Endothelial cell of umbilical vein (primary cell): ENCODE measurements around the gene ADAT1. TPM values are rescaled to one million over a fixed set of nuclear protein-coding genes. Genes with fewer than 3 reads are reported as not detected.
A peak's percentile ranks its signal among the peaks of the same experiment; 100 is the strongest.

Experiments
- Bru-seq: library from RNA; stranded (reverse); fragments of 400-500 nt; gene quantifications from one replicate; lab custom pipeline; 2021; lab: Mats Ljungman, UMichigan
- BruChase-seq, 2 experiments: library from RNA; stranded (reverse); fragments of 400-500 nt; gene quantifications; one replicate each; lab custom pipeline; 2021; lab: Mats Ljungman, UMichigan
- BruUV-seq: library from RNA; stranded (reverse); fragments of 400-500 nt; replicated peaks from 2 replicates; lab custom pipeline; 2021; lab: Mats Ljungman, UMichigan
- CTCF ChIA-PET: fragments of 300-600, 350-600 bp; sonication (Branson Sonifier 250); formaldehyde crosslinking; loops from one replicate; lab custom pipeline; 2021; ENCODE audit warnings: antibody characterized with exemption, inconsistent platforms; lab: Charles Lee
- POLR2A ChIA-PET: fragments of 300-600, 350-600 bp; sonication (Branson Sonifier 250); formaldehyde crosslinking; loops from one replicate; lab custom pipeline; 2021; ENCODE audit warnings: antibody characterized with exemption, inconsistent platforms; lab: Charles Lee
- DNase-seq: peaks from one replicate; pipeline ENCODE4 v3.0.0-alpha.2; 2011; ENCODE audit warnings: low read depth, low spot score
- FAIRE-seq: peaks from 2 replicates; lab custom pipeline; 2011; peaks lifted over from hg19 to GRCh38; lab: Jason Lieb, UNC
- H2AFZ ChIP-seq: 2 replicates; pipeline ENCODE4 v1.6.0; 2012; ENCODE audit warnings: low read depth, low read length, control low read depth, inconsistent platforms
- H3K27ac ChIP-seq: 2 replicates; pipeline ENCODE4 v1.5.1; 2011; ENCODE audit warnings: low read depth, mild to moderate bottlenecking, control low read depth, low read length, moderate library complexity; ENCODE audit not compliant: insufficient read depth
- H3K27me3 ChIP-seq, 2 experiments: 2 replicates each; pipeline versions ENCODE4 v1.6.0 to v1.6.1; 2011; ENCODE audit warnings: low read length in 2 of 2, mixed read lengths in 1 of 2; ENCODE audit not compliant: control insufficient read depth in 2 of 2, insufficient read depth in 2 of 2
- H3K36me3 ChIP-seq, 2 experiments: 2 replicates in 1 of 2; 3 replicates in 1 of 2; pipeline ENCODE4 v1.5.1; 2011; ENCODE audit warnings: low read length in 2 of 2, mild to moderate bottlenecking in 1 of 2, moderate library complexity in 1 of 2; ENCODE audit not compliant: control insufficient read depth in 2 of 2, insufficient read depth in 2 of 2; ENCODE audit errors: extremely low read depth in 1 of 2
- H3K4me1 ChIP-seq: 3 replicates; pipeline ENCODE4 v1.5.1; 2011; ENCODE audit warnings: mild to moderate bottlenecking, low read length; ENCODE audit not compliant: control insufficient read depth, insufficient read depth; ENCODE audit errors: extremely low read depth
- H3K4me2 ChIP-seq: 2 replicates; pipeline ENCODE4 v1.6.1; 2011; ENCODE audit warnings: low read length, control low read depth, mixed read lengths; ENCODE audit not compliant: insufficient read depth
- H3K4me3 ChIP-seq, 3 experiments: fragments of 200-600 bp in 1 of 3; sonication (generic), shearing (Covaris generic) in 1 of 3; replicated peaks in 1 of 3; 2 replicates each; pipeline ENCODE4 v1.5.1; 2011 to 2016; ENCODE audit warnings: control low read depth in 3 of 3, low read length in 3 of 3, mild to moderate bottlenecking in 2 of 3, inconsistent platforms in 1 of 3, low read depth in 1 of 3, moderate library complexity in 1 of 3; ENCODE audit not compliant: insufficient read depth in 1 of 3
- H3K79me2 ChIP-seq: 2 replicates; pipeline ENCODE4 v1.6.0; 2012; ENCODE audit warnings: low read length, inconsistent platforms; ENCODE audit not compliant: control insufficient read depth, insufficient read depth
- H3K9ac ChIP-seq: replicated peaks from 2 replicates; pipeline ENCODE3; 2011; ENCODE audit warnings: low read length, control low read depth; ENCODE audit not compliant: insufficient read depth; ENCODE audit errors: extremely low read depth
- H3K9me1 ChIP-seq: replicated peaks from 3 replicates; pipeline ENCODE4 v1.6.0; 2011; ENCODE audit warnings: mild to moderate bottlenecking, low read length; ENCODE audit not compliant: control insufficient read depth, insufficient read depth; ENCODE audit errors: extremely low read depth
- H3K9me3 ChIP-seq: replicated peaks from 2 replicates; pipeline ENCODE4 v1.5.1; 2012; ENCODE audit warnings: low read length, inconsistent platforms; ENCODE audit not compliant: control insufficient read depth, insufficient read depth
- H4K20me1 ChIP-seq: replicated peaks from 2 replicates; pipeline ENCODE3; 2011; ENCODE audit warnings: mild to moderate bottlenecking, low read length; ENCODE audit not compliant: control insufficient read depth, insufficient read depth; ENCODE audit errors: extremely low read depth
- MAX ChIP-seq: IDR thresholded peaks from 2 replicates; pipeline ENCODE4 v1.6.1; 2011; ENCODE audit not compliant: insufficient read depth, insufficient read length
- MYC ChIP-seq: IDR thresholded peaks from one replicate; pipeline ENCODE4 v1.6.1; 2011; ENCODE audit warnings: mild to moderate bottlenecking, low read depth, low read length
- POLR2A ChIP-seq: IDR thresholded peaks from 2 replicates; pipeline ENCODE4 v1.6.1; 2012; ENCODE audit warnings: low read depth, mild to moderate bottlenecking, control low read depth, low read length
- POLR2AphosphoS5 ChIP-seq: IDR thresholded peaks from 2 replicates; pipeline ENCODE4 v1.6.1; 2012; ENCODE audit warnings: low read depth, mild to moderate bottlenecking, control low read depth, low read length, moderate library complexity; ENCODE audit not compliant: insufficient read depth
- dilution Hi-C: fragments of 300-500 bp; cut with MboI; formaldehyde crosslinking; loops from one replicate; pipeline ENCODE4 v1.15.0; 2019; ENCODE audit warnings: low sequenced_read_pairs; ENCODE audit not compliant: extremely low pct_ligation_motif_present
- intact Hi-C: fragments of 100-400 bp; cut with micrococcal nuclease; formaldehyde crosslinking; loops from one replicate; pipeline ENCODE4 v1.10.0; 2022
- long read RNA-seq: library from polyadenylated mRNA; stranded (forward); transcript quantifications from one replicate; pipeline ENCODE4 v2.0.0, GENCODE V29; 2021
- polyA minus RNA-seq, 3 experiments: library from RNA; depleted of rRNA, polyadenylated mRNA; stranded (reverse); fragments of >200 nt; gene quantifications; 1 replicate in 1 of 3; 2 replicates in 2 of 3; pipeline ENCODE4 v1.2.3, GENCODE V29; 2011
- polyA plus RNA-seq, 4 experiments: library from polyadenylated mRNA; depleted of rRNA in 3 of 4; stranded (reverse) in 3 of 4; unstranded in 1 of 4; fragments of >200 nt; gene quantifications; 2 replicates each; pipeline versions ENCODE4 v1.2.1 to v1.2.3, GENCODE V29; 2011 to 2012; ENCODE audit warnings: missing spikeins in 1 of 4
- total RNA-seq: library from RNA; stranded (reverse); gene quantifications from 2 replicates; pipeline ENCODE4 v1.2.3, GENCODE V29; 2021

Gene ADAT1, protein sequence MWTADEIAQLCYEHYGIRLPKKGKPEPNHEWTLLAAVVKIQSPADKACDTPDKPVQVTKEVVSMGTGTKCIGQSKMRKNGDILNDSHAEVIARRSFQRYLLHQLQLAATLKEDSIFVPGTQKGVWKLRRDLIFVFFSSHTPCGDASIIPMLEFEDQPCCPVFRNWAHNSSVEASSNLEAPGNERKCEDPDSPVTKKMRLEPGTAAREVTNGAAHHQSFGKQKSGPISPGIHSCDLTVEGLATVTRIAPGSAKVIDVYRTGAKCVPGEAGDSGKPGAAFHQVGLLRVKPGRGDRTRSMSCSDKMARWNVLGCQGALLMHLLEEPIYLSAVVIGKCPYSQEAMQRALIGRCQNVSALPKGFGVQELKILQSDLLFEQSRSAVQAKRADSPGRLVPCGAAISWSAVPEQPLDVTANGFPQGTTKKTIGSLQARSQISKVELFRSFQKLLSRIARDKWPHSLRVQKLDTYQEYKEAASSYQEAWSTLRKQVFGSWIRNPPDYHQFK
- 56.6 and 57.9 TPM in 2 replicates for total RNA-seq
- 27.2 and 33.2 TPM in 2 replicates for polyA plus RNA-seq
- polyA plus RNA-seq (2011; cell fraction: cytosol; rRNA removed): 30.7 and 33.5 TPM in 2 replicates
- 44.5 and 47.6 TPM in 2 replicates for polyA plus RNA-seq (2011; cell fraction: nucleus; rRNA removed)
- polyA plus RNA-seq (2012): 37.1 and 46.7 TPM in 2 replicates
- polyA minus RNA-seq: 40.2 and 49.1 TPM in 2 replicates
- 29.3 TPM for polyA minus RNA-seq (2011; cell fraction: cytosol; rRNA and poly(A)+ RNA removed)
- 35.5 and 40.9 TPM in 2 replicates for polyA minus RNA-seq (2011; cell fraction: nucleus; rRNA and poly(A)+ RNA removed)
- Bru-seq, nascent RNA: percentile 65 among the genes with signal in this experiment
- percentile 73 among the genes with signal in this experiment for BruChase-seq, experiment 1, labeled RNA remaining after a 6-hour chase
- BruChase-seq, experiment 2, labeled RNA remaining after a 2-hour chase: percentile 63 among the genes with signal in this experiment
- long read RNA-seq, transcript ADAT1-201 (11 exons, 1,869 nt): major isoform, 21 of 32 reads
- long read RNA-seq, partial matches to known transcripts: 4 of 32 reads
- long read RNA-seq, other reads (novel, unspliced or antisense): 7 of 32 reads

- H3K27ac ChIP-seq: peak within 1 kb of the TSS; percentile 75
- H4K20me1 ChIP-seq: no peaks in the 10 kb centered on the region
- H2AFZ ChIP-seq: peak within 1 kb of the TSS; percentile 88
- ChIA-PET CTCF (interaction anchor here (0.6 to 1.5 kb wide), 10 partner anchors 23 to 424 kb away, joined by 3 to 8 read pairs (median 3); partner anchors contain the start of genes KARS1, TERF2IP and TMEM231), POLR2A (interaction anchor here (0.6 to 2.0 kb wide), 4 partner anchors 25 to 1550 kb away, joined by 3 to 12 read pairs (median 4); partner anchors contain the start of genes CFDP1, CHST6, KARS1 and TERF2IP)
- FAIRE-seq (peak; percentile 98), DNase-seq (peak; percentile 99)
- no peaks in the 10 kb centered on the region for H3K27me3 ChIP-seq
- peaks cover 12 to 19% of the 10 kb centered on the region in 2 experiments for H3K36me3 ChIP-seq
- peak within 1 kb of the TSS; percentile 49 to 96 (median 94) for H3K4me3 ChIP-seq
- peak within 1 kb of the TSS; percentile 85 for H3K9ac ChIP-seq
- dilution Hi-C loops (no loop called here), intact Hi-C loops (loop anchor here (1.0 to 2.0 kb wide), 7 partner anchors 24 to 424 kb away; partner anchors contain the start of genes CFDP1, GABARAPL2, KARS1 and TERF2IP)
- H3K9me1 ChIP-seq: no peaks in the 10 kb centered on the region
- H3K9me3 ChIP-seq: no peaks in the 10 kb centered on the region
- peaks cover 14% of the 10 kb centered on the region for H3K79me2 ChIP-seq
- TSS peak; percentile 80 for BruUV-seq
- H3K4me2 ChIP-seq: peak within 1 kb of the TSS; percentile 95
- peaks cover 24% of the 10 kb centered on the region for H3K4me1 ChIP-seq
- TF ChIP-seq POLR2AphosphoS5: peak; percentile 98
- no peak for TF ChIP-seq MYC
- TF ChIP-seq MAX: peak; percentile 79
- TF ChIP-seq POLR2A: peak; percentile 95
Measured at GRCh38 chr16:75622761-75623605, at the start of gene ADAT1. TSS of gene ADAT1 (minus strand) at chr16:75623281. CDS start at chr16:75620799, 2,482 bp downstream.
